H1 (cell line): ENCODE measurements around the gene EML5. TPM values are rescaled to one million over a fixed set of nuclear protein-coding genes. Genes with fewer than 3 reads are reported as not detected.

Experiments used
- CTCF ChIA-PET: fragments of 300-600 bp; sonication (Branson Sonifier 250); formaldehyde crosslinking; loops from one replicate; lab custom pipeline; 2021; ENCODE audit not compliant: partially characterized antibody; lab: Charles Lee
- POLR2A ChIA-PET: fragments of 300-600 bp; sonication (Branson Sonifier 250); formaldehyde crosslinking; loops from one replicate; lab custom pipeline; 2021; ENCODE audit warnings: inconsistent platforms; ENCODE audit not compliant: partially characterized antibody; lab: Charles Lee
- DNase-seq, 2 experiments: peaks; one replicate each; pipeline versions ENCODE4 v3.0.0 to v3.0.0-alpha.2; 2010 to 2022; ENCODE audit warnings: low spot score in 2 of 2, low read depth in 1 of 2, mixed read lengths in 1 of 2
- FAIRE-seq: peaks from 2 replicates; lab custom pipeline; 2011; peaks lifted over from hg19 to GRCh38; lab: Jason Lieb, UNC
- H2AFZ ChIP-seq: 2 replicates; pipeline ENCODE4 v1.8.1; 2012; ENCODE audit warnings: low read length, inconsistent platforms
- H2AK5ac ChIP-seq: 2 replicates; pipeline ENCODE4 v1.6.1; 2013; ENCODE audit warnings: low read depth, low read length
- H2BK120ac ChIP-seq: replicated peaks from 2 replicates; pipeline ENCODE3; 2013; ENCODE audit warnings: low read depth, low read length, inconsistent platforms
- H2BK12ac ChIP-seq: 2 replicates; pipeline ENCODE4 v1.6.1; 2013; ENCODE audit warnings: low read depth, low read length
- H2BK15ac ChIP-seq: 2 replicates; pipeline ENCODE4 v1.6.1; 2013; ENCODE audit warnings: low read length
- H2BK20ac ChIP-seq: 2 replicates; pipeline ENCODE4 v1.6.1; 2013; ENCODE audit warnings: low read length
- H2BK5ac ChIP-seq: 2 replicates; pipeline ENCODE4 v1.6.1; 2013; ENCODE audit warnings: low read depth, low read length
- H3K14ac ChIP-seq: 2 replicates; pipeline ENCODE4 v1.6.1; 2013; ENCODE audit warnings: inconsistent platforms; ENCODE audit not compliant: insufficient read length
- H3K18ac ChIP-seq: 2 replicates; pipeline ENCODE4 v1.6.1; 2013; ENCODE audit warnings: low read length; ENCODE audit errors: extremely low read depth
- H3K23ac ChIP-seq: 2 replicates; pipeline ENCODE4 v1.6.1; 2013; ENCODE audit warnings: inconsistent platforms; ENCODE audit not compliant: insufficient read length
- H3K23me2 ChIP-seq: 2 replicates; pipeline ENCODE4 v1.6.1; 2013; ENCODE audit warnings: low read depth, low read length
- H3K27ac ChIP-seq: 2 replicates; pipeline ENCODE4 v1.6.1; 2011; ENCODE audit warnings: low read depth, low read length, inconsistent platforms
- H3K27me3 ChIP-seq, 4 experiments: replicated peaks in 1 of 4; 1 replicate in 1 of 4; 2 replicates in 3 of 4; pipeline versions ENCODE4 v1.6.1 to v1.8.1; 2011 to 2013; ENCODE audit warnings: low read length in 3 of 4, mild to moderate bottlenecking in 3 of 4, inconsistent platforms in 2 of 4, mixed read lengths in 2 of 4, moderate library complexity in 1 of 4; ENCODE audit not compliant: control insufficient read depth in 3 of 4, insufficient read depth in 3 of 4; ENCODE audit errors: extremely low read depth in 1 of 4
- H3K36me3 ChIP-seq, 4 experiments: 2 replicates each; pipeline versions ENCODE4 v1.6.1 to v1.8.1; 2011 to 2013; ENCODE audit warnings: mild to moderate bottlenecking in 4 of 4, low read length in 3 of 4, moderate library complexity in 2 of 4, control low read depth in 1 of 4, inconsistent platforms in 1 of 4; ENCODE audit not compliant: insufficient read depth in 4 of 4, control insufficient read depth in 2 of 4
- H3K4ac ChIP-seq: replicated peaks from 2 replicates; pipeline ENCODE3; 2013; ENCODE audit warnings: low read length, low read depth, mixed read lengths, inconsistent platforms; ENCODE audit not compliant: insufficient read length
- H3K4me1 ChIP-seq, 4 experiments: replicated peaks in 1 of 4; 1 replicate in 1 of 4; 2 replicates in 3 of 4; pipeline versions ENCODE4 v1.6.1 to v1.8.1; 2011 to 2013; ENCODE audit warnings: low read length in 3 of 4, inconsistent platforms in 2 of 4, mixed read lengths in 1 of 4; ENCODE audit not compliant: insufficient read depth in 4 of 4, control insufficient read depth in 3 of 4
- H3K4me2 ChIP-seq, 2 experiments: 2 replicates each; pipeline versions ENCODE4 v1.6.1 to v1.8.1; 2011 to 2013; ENCODE audit warnings: low read depth in 2 of 2, low read length in 2 of 2, control low read depth in 1 of 2, inconsistent platforms in 1 of 2, mild to moderate bottlenecking in 1 of 2; ENCODE audit not compliant: insufficient read depth in 1 of 2
- H3K4me3 ChIP-seq, 4 experiments: fragments of 200-600, 300-600 bp in 1 of 4; sonication (generic), shearing (Covaris generic), sonication (Bioruptor Twin) in 1 of 4; 2 replicates each; pipeline versions ENCODE4 v1.5.1 to v1.8.1; 2011 to 2016; ENCODE audit warnings: low read length in 4 of 4, low read depth in 3 of 4, control low read depth in 2 of 4, inconsistent platforms in 2 of 4, mild to moderate bottlenecking in 2 of 4, mixed read lengths in 1 of 4, moderate library complexity in 1 of 4; ENCODE audit not compliant: insufficient read depth in 2 of 4; ENCODE audit errors: extremely low read depth in 1 of 4
- H3K56ac ChIP-seq: replicated peaks from 2 replicates; pipeline ENCODE3; 2013; ENCODE audit warnings: low read depth, mild to moderate bottlenecking, mixed read lengths, low read length, inconsistent platforms; ENCODE audit not compliant: insufficient read length
- H3K79me1 ChIP-seq: 2 replicates; pipeline ENCODE4 v1.6.1; 2013; ENCODE audit warnings: low read depth, low read length, control low read depth
- H3K79me2 ChIP-seq, 2 experiments: 2 replicates each; pipeline versions ENCODE4 v1.6.1 to v1.8.1; 2012 to 2013; ENCODE audit warnings: low read length in 2 of 2, mild to moderate bottlenecking in 2 of 2, inconsistent platforms in 1 of 2; ENCODE audit not compliant: insufficient read depth in 2 of 2, control insufficient read depth in 1 of 2
- H3K9ac ChIP-seq, 4 experiments: replicated peaks in 1 of 4; 1 replicate in 1 of 4; 2 replicates in 3 of 4; pipeline versions ENCODE4 v1.6.1 to v1.8.1; 2011 to 2013; ENCODE audit warnings: low read depth in 3 of 4, low read length in 3 of 4, control low read depth in 2 of 4, mild to moderate bottlenecking in 2 of 4, moderate library complexity in 2 of 4, inconsistent platforms in 1 of 4; ENCODE audit errors: extremely low read depth in 1 of 4
- H3K9me3 ChIP-seq, 2 experiments: 2 replicates each; pipeline versions ENCODE4 v1.6.1 to v1.8.1; 2012 to 2013; ENCODE audit warnings: mild to moderate bottlenecking in 2 of 2, moderate library complexity in 2 of 2, control low read depth in 1 of 2, inconsistent platforms in 1 of 2, low read depth in 1 of 2, low read length in 1 of 2, mixed read lengths in 1 of 2; ENCODE audit not compliant: insufficient read depth in 2 of 2
- H4K20me1 ChIP-seq, 2 experiments: replicated peaks in 1 of 2; 2 replicates each; pipeline versions ENCODE3 to v1.8.1; 2011 to 2013; ENCODE audit warnings: inconsistent platforms in 2 of 2, low read length in 2 of 2, mild to moderate bottlenecking in 1 of 2; ENCODE audit not compliant: insufficient read depth in 2 of 2, control insufficient read depth in 1 of 2
- H4K5ac ChIP-seq: 2 replicates; pipeline ENCODE4 v1.6.1; 2013; ENCODE audit warnings: low read length, low read depth, mixed read lengths, inconsistent platforms; ENCODE audit not compliant: insufficient read length
- H4K8ac ChIP-seq: 2 replicates; pipeline ENCODE4 v1.8.0; 2013; ENCODE audit warnings: mild to moderate bottlenecking, moderate library complexity, low read length, inconsistent platforms; ENCODE audit not compliant: insufficient read depth; ENCODE audit errors: extremely low read depth
- H4K91ac ChIP-seq: replicated peaks from 2 replicates; pipeline ENCODE3; 2013; ENCODE audit warnings: low read length, mixed read lengths, inconsistent platforms; ENCODE audit not compliant: insufficient read length
- CBX5 ChIP-seq: fragments of 300-800, 300-1000 bp; sonication (generic); IDR thresholded peaks from 2 replicates; pipeline ENCODE4 v1.7.1; 2016; ENCODE audit warnings: antibody characterized with exemption, low read length, low read depth
- CHD2 ChIP-seq: IDR thresholded peaks from 2 replicates; pipeline ENCODE4 v1.6.1; 2012; ENCODE audit warnings: low read length, improper control_type of control experiment
- GABPA ChIP-seq: IDR thresholded peaks from 2 replicates; pipeline ENCODE4 v1.6.1; 2011; ENCODE audit warnings: mild to moderate bottlenecking, low read length, moderate library complexity, borderline replicate concordance; ENCODE audit not compliant: insufficient read depth
- HDAC2 ChIP-seq, 2 experiments: fragments of 300-600 bp in 1 of 2; sonication (generic) in 1 of 2; IDR thresholded peaks; 2 replicates each; pipeline ENCODE4 v1.6.1; 2011 to 2012; ENCODE audit warnings: low read depth in 2 of 2, low read length in 2 of 2, mild to moderate bottlenecking in 2 of 2, moderate library complexity in 2 of 2, borderline replicate concordance in 1 of 2, inconsistent platforms in 1 of 2
- JUND ChIP-seq: IDR thresholded peaks from 2 replicates; pipeline ENCODE4 v1.6.1; 2011; ENCODE audit warnings: mild to moderate bottlenecking, improper control_type of control experiment, low read length
- KDM1A ChIP-seq: fragments of 200-600, 300-600 bp; sonication (generic); IDR thresholded peaks from 2 replicates; pipeline ENCODE4 v1.7.1; 2016; ENCODE audit warnings: mild to moderate bottlenecking, low read length, borderline replicate concordance
- KDM5A ChIP-seq: fragments of 200-600 bp; IDR thresholded peaks from 2 replicates; pipeline ENCODE4 v1.7.1; 2012; ENCODE audit warnings: mild to moderate bottlenecking, low read length, inconsistent platforms, mixed read lengths
- PHF8 ChIP-seq: fragments of 200-600 bp; sonication (generic); conservative IDR thresholded peaks from 2 replicates; pipeline ENCODE4 v1.7.1; 2012; ENCODE audit warnings: low read depth, mild to moderate bottlenecking, inconsistent platforms, low read length, moderate library complexity
- POLR2AphosphoS5 ChIP-seq: IDR thresholded peaks from 2 replicates; pipeline ENCODE4 v1.6.1; 2011; ENCODE audit warnings: low read depth, low read length
- SIRT6 ChIP-seq: IDR thresholded peaks from one replicate; pipeline ENCODE4 v1.7.1; 2012; ENCODE audit warnings: low read length, inconsistent platforms
- YY1 ChIP-seq: IDR thresholded peaks from 2 replicates; pipeline ENCODE4 v1.6.1; 2011; ENCODE audit warnings: low read depth, mild to moderate bottlenecking, low read length
- WGBS, 2 experiments: shearing (Covaris generic) in 1 of 2; methylation state at CpG; one replicate each; pipeline versions ENCODE4 v1.1.6 to v1.1.7; 2013 to 2015; ENCODE audit warnings: low lambda C conversion rate in 2 of 2, mixed read lengths in 2 of 2, inconsistent platforms in 1 of 2, low coverage in 1 of 2, missing lambda C conversion rate in 1 of 2; ENCODE audit not compliant: insufficient replicate concordance in 2 of 2, insufficient coverage in 1 of 2, insufficient read length in 1 of 2; ENCODE audit errors: extremely low coverage in 1 of 2, missing lambda C conversion rate in 1 of 2; 5-methylcytosine and 5-hydroxymethylcytosine counted together
- polyA plus RNA-seq, 7 experiments: library from polyadenylated mRNA; depleted of rRNA in 3 of 7; stranded (reverse) in 5 of 7; unstranded in 2 of 7; fragments of >200 nt in 5 of 7; fragments of 200-250 nt in 2 of 7; gene quantifications; 1 replicate in 5 of 7; 2 replicates in 1 of 7; 4 replicates in 1 of 7; pipeline versions ENCODE4 v1.2.1 to v1.2.3, GENCODE V29; 2011 to 2013; ENCODE audit warnings: missing spikeins in 2 of 7, mixed read lengths in 2 of 7
- total RNA-seq: library from RNA; stranded (reverse); fragmentation: NEBNext Ultra II Directional; extraction: Animal tissue kit (Norgen Biotek cat#: 25700); gene quantifications from 2 replicates; pipeline ENCODE4 v1.2.1, GENCODE V29; 2021
- TF ChIP-seq, protein P1 (sequence below): IDR thresholded peaks from 2 replicates; pipeline ENCODE4 v1.6.1; 2012; ENCODE audit warnings: low read length, inconsistent platforms

Gene EML5
- total and polyA plus RNA-seq, 2 of the 8 experiments (the other 6 are each of a cell fraction or from before 2014, with no cell fraction given) = 0.39 to 0.88 TPM

DNA sequence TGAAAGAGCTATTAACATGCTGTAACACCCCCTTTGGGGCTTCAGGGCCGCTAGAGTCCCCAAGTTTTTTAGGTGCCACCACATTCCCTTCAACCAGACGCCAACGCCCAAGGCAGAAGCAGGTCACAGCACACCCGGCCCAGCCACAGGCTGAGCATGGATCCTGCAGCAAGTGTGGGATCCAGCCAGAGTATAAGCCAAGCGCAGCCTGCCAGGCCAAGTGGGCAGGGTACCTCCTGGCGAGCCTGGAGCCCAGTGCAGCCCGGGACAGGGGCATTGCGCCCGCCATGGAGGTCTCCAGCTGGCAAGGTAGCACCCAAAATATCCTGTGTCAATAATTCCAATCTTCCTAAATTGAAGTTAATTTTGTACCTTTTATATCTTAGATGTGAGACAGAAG lies 55.5 kb downstream of the EML5 start:
- Histone ChIP-seq H3K79me2 (no peaks in the 10 kb centered on the region), H3K4me3 (no peak overlapping the region), H4K91ac (no peak overlapping the region), H3K4me1 (no peaks in the 10 kb centered on the region), H3K4ac (no peak overlapping the region), H4K20me1 (no peaks in the 10 kb centered on the region), H4K8ac (no peak overlapping the region), H3K14ac (no peak overlapping the region), H2BK20ac (no peak overlapping the region), H2BK120ac (no peak overlapping the region), H3K9ac (no peak overlapping the region), H3K23ac (no peak overlapping the region), H3K4me2 (no peak overlapping the region), H3K9me3 (no peaks in the 10 kb centered on the region), H3K27ac (no peak overlapping the region), H2BK5ac (no peak overlapping the region), H2BK15ac (no peak overlapping the region), H3K23me2 (no peaks in the 10 kb centered on the region), H4K5ac (no peak overlapping the region), H2AFZ (no peak overlapping the region), H3K79me1 (no peaks in the 10 kb centered on the region), H2BK12ac (no peak overlapping the region), H3K27me3 (no peaks in the 10 kb centered on the region), H2AK5ac (no peak overlapping the region), H3K18ac (no peak overlapping the region), H3K36me3 (no peaks in the 10 kb centered on the region), H3K56ac (no peak overlapping the region)
- ChIA-PET POLR2A (no interaction called here), CTCF (interaction anchor here (0.6 to 2.4 kb wide), 3 partner anchors 13 to 142 kb away, joined by 3 to 8 read pairs (median 3); no protein-coding TSS in a partner anchor)
- FAIRE-seq (no peak), DNase-seq (no peak)
- WGBS, 2 experiments = 92% methylated on average over 9 of the region's 9 CpGs; no CpG with 5 or more reads in 1 of the 2 experiments
- TF ChIP-seq YY1 (no peak), JUND (no peak), POLR2AphosphoS5 (no peak), KDM1A (no peak), HDAC2 (IDR thresholded peaks at IDR 0.05; ENCODE audit: borderline replicate concordance in 1 of 2, low read depth in 2 of 2, low read length in 2 of 2) (no peak), SIRT6 (no peak), GABPA (no peak), KDM5A (no peak), CHD2 (no peak), PHF8 (no peak), CBX5 (no peak)
- TF ChIP-seq, protein P1, sequence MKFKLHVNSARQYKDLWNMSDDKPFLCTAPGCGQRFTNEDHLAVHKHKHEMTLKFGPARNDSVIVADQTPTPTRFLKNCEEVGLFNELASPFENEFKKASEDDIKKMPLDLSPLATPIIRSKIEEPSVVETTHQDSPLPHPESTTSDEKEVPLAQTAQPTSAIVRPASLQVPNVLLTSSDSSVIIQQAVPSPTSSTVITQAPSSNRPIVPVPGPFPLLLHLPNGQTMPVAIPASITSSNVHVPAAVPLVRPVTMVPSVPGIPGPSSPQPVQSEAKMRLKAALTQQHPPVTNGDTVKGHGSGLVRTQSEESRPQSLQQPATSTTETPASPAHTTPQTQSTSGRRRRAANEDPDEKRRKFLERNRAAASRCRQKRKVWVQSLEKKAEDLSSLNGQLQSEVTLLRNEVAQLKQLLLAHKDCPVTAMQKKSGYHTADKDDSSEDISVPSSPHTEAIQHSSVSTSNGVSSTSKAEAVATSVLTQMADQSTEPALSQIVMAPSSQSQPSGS = no peak
